ENCODE data around the gene ZC3H12D.
"Not testable (repeated sequence)": the region's sequence is repeated elsewhere in the genome, so short reads cannot be mapped to it uniquely, and the experiment has no call there.

ZC3H12D gene

GRCh38 chr6:149458806-149459205, 26.0 kb downstream of the ZC3H12D start:
- DNase-seq, result no peak

- no peak for DNase-seq
Observed at GRCh38 chr6:149458196-149458595, 26.6 kb downstream of the ZC3H12D start.

- no peak for DNase-seq
Observed at GRCh38 chr6:149457316-149457884, 27.4 kb downstream of the ZC3H12D start.

GRCh38 chr6:149456311-149457021, 28.3 kb downstream of the ZC3H12D start:
- no peak for DNase-seq

GRCh38 chr6:149455031-149455732, 29.6 kb downstream of the ZC3H12D start:
- no peak for DNase-seq

- no peak for DNase-seq
Observed at GRCh38 chr6:149454346-149454848, 30.4 kb downstream of the ZC3H12D start.

- no peak for DNase-seq
Observed at GRCh38 chr6:149453597-149454345, 31.0 kb downstream of the ZC3H12D start.

GRCh38 chr6:149452037-149452939, 32.5 kb downstream of the ZC3H12D start:
- no peak for DNase-seq

GRCh38 chr6:149451376-149452036, 33.3 kb downstream of the ZC3H12D start:
- no peak for DNase-seq

GRCh38 chr6:149450679-149451375, 34.0 kb downstream of the ZC3H12D start:
- no peak for DNase-seq

- no peak for DNase-seq
Observed at GRCh38 chr6:149449831-149450678, 34.8 kb downstream of the ZC3H12D start.

GRCh38 chr6:149448821-149449453, 35.9 kb downstream of the ZC3H12D start:
- DNase-seq, result no peak

GRCh38 chr6:149446791-149447376, 37.9 kb downstream of the ZC3H12D start:
- no peak for DNase-seq

GRCh38 chr6:149445573-149445972, 39.2 kb downstream of the ZC3H12D start:
- no peak for DNase-seq

GRCh38 chr6:149445095-149445466, 39.7 kb downstream of the ZC3H12D start:
- DNase-seq, result no peak

GRCh38 chr6:149444360-149445094, 40.3 kb downstream of the ZC3H12D start:
- DNase-seq, result not testable (repeated sequence)

GRCh38 chr6:149443411-149444181, 41.2 kb downstream of the ZC3H12D start:
- no peak for DNase-seq
